WERI-Rb-1 (cell line): ENCODE measurements around the gene HLA-DRB5.

Experiments used
- DNase-seq: peaks from one replicate; pipeline ENCODE4 v3.0.0-alpha.2; 2020
- H3K27ac ChIP-seq: fragments of 250-450 bp; sonication (Bioruptor Pico); 2 replicates; pipeline ENCODE4 v1.5.1; 2020; ENCODE audit warnings: mild to moderate bottlenecking, moderate library complexity
- H3K27me3 ChIP-seq: fragments of 250-450 bp; sonication (Bioruptor Pico); 2 replicates; pipeline ENCODE4 v1.5.1; 2021; ENCODE audit warnings: mild to moderate bottlenecking, low read depth, moderate library complexity; ENCODE audit not compliant: insufficient read depth, severe bottlenecking
- H3K36me3 ChIP-seq: fragments of 250-450 bp; sonication (Bioruptor Pico); 2 replicates; pipeline ENCODE4 v1.5.1; 2020; ENCODE audit warnings: mild to moderate bottlenecking, moderate library complexity
- H3K4me3 ChIP-seq: 2 replicates; pipeline ENCODE4 v1.5.1; 2011; ENCODE audit warnings: low read depth, mild to moderate bottlenecking, control low read depth, low read length
- H3K9me3 ChIP-seq: fragments of 250-450 bp; sonication (Bioruptor Pico); 2 replicates; pipeline ENCODE4 v1.5.1; 2021; ENCODE audit warnings: mild to moderate bottlenecking, moderate library complexity; ENCODE audit not compliant: severe bottlenecking
- TF ChIP-seq, protein P1 (sequence below): IDR thresholded peaks from 2 replicates; pipeline ENCODE4 v1.5.1; 2011; ENCODE audit warnings: low read depth, mild to moderate bottlenecking, control low read depth, inconsistent platforms, low read length

Gene HLA-DRB5

DNA sequence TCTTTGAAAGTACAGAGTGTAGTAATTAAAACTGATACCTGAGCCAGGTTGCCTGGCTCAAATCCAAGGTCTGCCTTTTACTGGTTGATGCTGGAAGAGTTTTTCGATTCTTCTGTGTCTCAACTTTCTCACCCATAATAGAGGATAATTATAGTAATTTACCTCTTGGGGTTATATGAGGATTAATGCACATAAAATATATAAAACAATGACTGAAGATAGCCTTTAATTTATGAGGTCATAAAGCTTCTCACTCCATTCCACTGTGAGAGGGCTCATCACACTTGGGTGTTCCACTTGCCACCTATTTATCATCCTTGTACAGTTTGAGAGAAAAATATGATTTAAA, 10.2 kb downstream of the HLA-DRB5 start:
- no peaks in the 10 kb centered on the region for H3K36me3 ChIP-seq
- no peak overlapping the region for H3K4me3 ChIP-seq
- TF ChIP-seq, protein P1, sequence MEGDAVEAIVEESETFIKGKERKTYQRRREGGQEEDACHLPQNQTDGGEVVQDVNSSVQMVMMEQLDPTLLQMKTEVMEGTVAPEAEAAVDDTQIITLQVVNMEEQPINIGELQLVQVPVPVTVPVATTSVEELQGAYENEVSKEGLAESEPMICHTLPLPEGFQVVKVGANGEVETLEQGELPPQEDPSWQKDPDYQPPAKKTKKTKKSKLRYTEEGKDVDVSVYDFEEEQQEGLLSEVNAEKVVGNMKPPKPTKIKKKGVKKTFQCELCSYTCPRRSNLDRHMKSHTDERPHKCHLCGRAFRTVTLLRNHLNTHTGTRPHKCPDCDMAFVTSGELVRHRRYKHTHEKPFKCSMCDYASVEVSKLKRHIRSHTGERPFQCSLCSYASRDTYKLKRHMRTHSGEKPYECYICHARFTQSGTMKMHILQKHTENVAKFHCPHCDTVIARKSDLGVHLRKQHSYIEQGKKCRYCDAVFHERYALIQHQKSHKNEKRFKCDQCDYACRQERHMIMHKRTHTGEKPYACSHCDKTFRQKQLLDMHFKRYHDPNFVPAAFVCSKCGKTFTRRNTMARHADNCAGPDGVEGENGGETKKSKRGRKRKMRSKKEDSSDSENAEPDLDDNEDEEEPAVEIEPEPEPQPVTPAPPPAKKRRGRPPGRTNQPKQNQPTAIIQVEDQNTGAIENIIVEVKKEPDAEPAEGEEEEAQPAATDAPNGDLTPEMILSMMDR, result no peak
- H3K27me3 ChIP-seq, result peaks cover 28% of the 10 kb centered on the region
- H3K27ac ChIP-seq, result no peak overlapping the region
- H3K9me3 ChIP-seq, result no peaks in the 10 kb centered on the region
- no peak for DNase-seq

DNA sequence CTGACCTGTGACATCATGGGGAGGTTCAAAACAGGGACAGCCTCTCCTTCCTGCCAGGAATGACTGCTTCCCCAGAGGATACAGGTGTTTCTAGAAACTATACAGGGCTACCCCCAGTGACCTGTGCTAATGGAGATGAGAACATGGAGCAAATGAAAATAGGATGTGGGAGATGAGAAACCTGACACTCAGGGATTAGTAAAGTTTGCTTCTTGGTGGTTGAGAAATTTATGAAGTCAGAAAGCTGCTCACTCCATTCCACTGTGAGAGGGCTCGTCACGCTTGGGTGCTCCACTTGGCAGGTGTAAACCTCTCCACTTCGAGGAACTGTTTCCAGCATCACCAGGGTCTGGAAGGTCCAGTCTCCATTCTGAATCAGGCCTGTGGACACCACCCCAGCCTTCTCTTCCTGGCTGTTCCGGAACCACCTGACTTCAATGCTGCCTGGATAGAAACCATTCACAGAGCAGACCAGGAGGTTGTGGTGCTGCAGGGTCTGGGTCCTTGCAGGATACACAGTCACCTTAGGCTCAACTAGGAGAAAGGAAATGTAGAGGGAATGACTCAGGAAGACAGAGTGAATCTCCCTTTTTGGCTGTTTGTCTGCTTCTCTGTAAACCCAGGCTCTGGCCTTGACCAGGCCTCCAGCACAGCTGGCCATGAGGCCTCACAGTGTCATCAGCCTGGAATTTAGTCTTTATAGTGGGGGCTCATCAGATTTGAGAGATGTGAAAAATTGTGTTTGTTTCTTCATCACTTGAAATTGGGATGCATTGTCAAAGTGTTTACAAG, 10.8 kb downstream of the HLA-DRB5 start:
- H3K4me3 ChIP-seq, result no peak overlapping the region
- H3K27me3 ChIP-seq, result peaks cover 34% of the 10 kb centered on the region
- H3K9me3 ChIP-seq, result no peaks in the 10 kb centered on the region
- H3K27ac ChIP-seq, result no peak overlapping the region
- TF ChIP-seq, protein P1, result no peak
- peak; percentile 34 for DNase-seq
- no peaks in the 10 kb centered on the region for H3K36me3 ChIP-seq

DNA sequence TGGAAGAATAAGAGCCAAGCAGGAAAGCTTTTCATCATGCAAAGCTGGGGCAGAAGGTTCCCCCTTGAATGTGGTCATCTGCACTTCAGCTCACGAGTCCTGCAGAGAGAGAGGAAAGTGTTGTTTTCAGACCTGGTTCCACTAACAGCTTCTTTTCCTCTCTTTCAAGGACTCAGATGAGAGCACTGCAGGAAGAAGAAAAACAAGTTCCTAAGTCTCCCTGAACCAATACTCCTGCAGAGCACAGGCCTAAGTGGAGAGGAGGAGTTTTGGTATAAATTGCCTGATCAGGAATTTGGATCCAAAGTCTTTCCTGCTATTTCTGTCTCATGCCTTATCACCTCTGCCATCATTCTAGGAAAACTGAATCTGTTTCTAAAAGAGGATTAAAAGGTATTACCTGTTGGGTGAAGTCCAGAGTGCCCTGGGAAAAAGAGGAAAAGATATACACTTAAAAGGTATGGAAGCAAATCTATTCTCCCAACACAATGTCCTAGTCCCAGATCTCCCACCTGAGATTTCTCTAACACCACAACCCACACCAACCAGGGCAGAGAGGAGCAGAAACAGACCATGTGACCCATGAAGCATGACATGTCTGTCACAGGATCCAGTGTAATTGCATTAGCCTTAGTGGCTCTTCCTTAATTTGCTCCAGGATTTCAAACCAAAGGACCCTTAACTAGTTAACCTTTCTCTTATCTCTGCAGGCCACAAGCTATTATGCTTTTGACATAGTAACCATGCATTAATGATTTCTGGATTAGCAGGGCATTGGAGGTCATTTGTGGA, 12.2 kb downstream of the HLA-DRB5 start:
- Histone ChIP-seq H3K9me3 (no peaks in the 10 kb centered on the region), H3K36me3 (no peaks in the 10 kb centered on the region), H3K4me3 (no peak overlapping the region), H3K27ac (no peak overlapping the region), H3K27me3 (peaks cover 28% of the 10 kb centered on the region)
- peak; percentile 29 for DNase-seq
- TF ChIP-seq, protein P1, result no peak

DNA sequence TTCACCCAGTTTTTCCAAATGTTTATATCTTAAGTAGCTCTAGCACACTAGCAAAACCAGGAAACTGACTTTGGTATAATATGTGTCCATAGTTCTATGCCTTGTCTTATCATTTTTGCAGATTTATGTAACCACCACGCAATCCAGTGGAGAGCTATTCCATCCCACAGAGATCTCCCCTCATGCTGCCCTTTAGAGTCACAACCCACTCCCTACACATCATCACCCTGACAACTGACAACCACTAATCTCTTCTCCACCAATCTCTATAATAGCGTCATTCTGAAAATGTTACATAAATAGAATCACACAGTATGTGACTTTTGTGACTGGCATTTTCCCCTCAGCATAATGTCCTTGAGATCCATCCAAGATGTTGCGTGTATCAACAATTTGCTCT, 29.1 kb downstream of the HLA-DRB5 start:
- no peaks in the 10 kb centered on the region for H3K36me3 ChIP-seq
- H3K9me3 ChIP-seq, result peaks cover 9% of the 10 kb centered on the region
- no peak overlapping the region for H3K27ac ChIP-seq
- DNase-seq, result no peak
- peaks cover 61% of the 10 kb centered on the region for H3K27me3 ChIP-seq
- no peak overlapping the region for H3K4me3 ChIP-seq
- TF ChIP-seq, protein P1, result no peak

DNA sequence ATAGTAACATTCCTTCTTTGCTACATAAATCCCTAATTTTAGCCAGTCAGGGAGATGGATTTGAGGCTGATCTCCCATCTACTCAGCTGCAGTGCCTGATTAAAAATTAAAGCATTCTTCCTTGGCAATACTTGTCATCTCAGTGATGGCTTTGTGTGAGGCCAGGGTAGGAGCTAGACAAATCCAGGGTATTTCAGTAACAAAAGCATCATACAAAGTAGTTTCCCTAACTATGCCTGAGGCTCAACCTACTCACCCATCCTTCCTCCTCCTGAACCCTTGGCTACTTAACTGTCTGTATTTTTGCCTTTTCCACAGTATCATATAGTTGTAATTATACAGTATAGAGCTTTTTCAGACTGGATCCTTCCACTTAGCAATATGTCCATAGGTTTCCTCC, 37.7 kb downstream of the HLA-DRB5 start:
- DNase-seq, result no peak
- H3K9me3 ChIP-seq, result peaks cover 10% of the 10 kb centered on the region
- TF ChIP-seq, protein P1, result no peak
- H3K27ac ChIP-seq, result no peak overlapping the region
- no peak overlapping the region for H3K4me3 ChIP-seq
- peaks cover 71% of the 10 kb centered on the region for H3K27me3 ChIP-seq
- H3K36me3 ChIP-seq, result no peaks in the 10 kb centered on the region
